Right cardiac atrium (tissue), 5 donors: Measurements from ENCODE around the gene SPRY2. TPM values are rescaled to one million over a fixed set of nuclear protein-coding genes. Genes with fewer than 3 reads are reported as not detected.
"Not testable (repeated sequence)": the region's sequence is repeated elsewhere in the genome, so short reads cannot be mapped to it uniquely, and the experiment has no call there.

Experiments used
- ATAC-seq, 2 donors: fragments of 200-7000 bp; cut with Tn5 transposase; one replicate each; pipeline versions ENCODE4 v1.8.0 to v1.9.1; 2020; ENCODE audit warnings: moderate library complexity in 2 of 2, mild to moderate bottlenecking in 1 of 2
- DNase-seq, 3 donors: peaks; one replicate each; pipeline ENCODE4 v3.0.0-alpha.2; 2020
- H3K27ac ChIP-seq: one replicate; pipeline ENCODE4 v1.5.1; 2013; ENCODE audit warnings: mild to moderate bottlenecking, low read length, control low read depth, moderate library complexity
- H3K27me3 ChIP-seq: one replicate; pipeline ENCODE4 v1.6.1; 2013; ENCODE audit not compliant: control insufficient read depth, insufficient read depth
- H3K4me1 ChIP-seq: one replicate; pipeline ENCODE4 v1.6.1; 2013; ENCODE audit warnings: low read length; ENCODE audit not compliant: control insufficient read depth, insufficient read depth
- H3K4me3 ChIP-seq: one replicate; pipeline ENCODE4 v1.5.1; 2013; ENCODE audit warnings: low read length, control low read depth
- H3K9me3 ChIP-seq: one replicate; pipeline ENCODE4 v1.6.1; 2013; ENCODE audit warnings: low read length; ENCODE audit not compliant: control insufficient read depth
- WGBS: extraction: QIAGEN DNeasy Blood & Tissue Kit; methylation state at CpG from one replicate; pipeline ENCODE4 v1.1.7; 2013; 5-methylcytosine and 5-hydroxymethylcytosine counted together
- intact Hi-C, 4 donors: fragments of 100-400 bp; cut with DNase I; formaldehyde crosslinking; loops; one replicate each; pipeline versions ENCODE4 v1.11.0 to v1.14.0; 2022 to 2023
- polyA plus RNA-seq: library from polyadenylated mRNA; stranded (reverse); fragments of 200-250 nt; gene quantifications from one replicate; pipeline ENCODE4 v1.2.3, GENCODE V29; 2013
- total RNA-seq, 4 donors: library from RNA; stranded (reverse); fragmentation: NEBNext Ultra II Directional; extraction: Animal tissue kit (Norgen Biotek cat#: 25700); gene quantifications; one replicate each; pipeline ENCODE4 v1.2.1, GENCODE V29; 2021
- donor health status: healthy with polysubstance abuse.
- donor health status: DM: no; HTN: yes; CAD: no.
- donor health status: DM: no; HTN: no; CAD: no.
- donor health status: DM: no; HTN: yes; CAD: no; lungs with severe emphysema.
- donor health status: DM: yes; HTN: yes; CAD: no.

The SPRY2 gene
- total and polyA plus RNA-seq, 5 donors, result 23.2 to 37.7 (median 35.2) TPM

DNA sequence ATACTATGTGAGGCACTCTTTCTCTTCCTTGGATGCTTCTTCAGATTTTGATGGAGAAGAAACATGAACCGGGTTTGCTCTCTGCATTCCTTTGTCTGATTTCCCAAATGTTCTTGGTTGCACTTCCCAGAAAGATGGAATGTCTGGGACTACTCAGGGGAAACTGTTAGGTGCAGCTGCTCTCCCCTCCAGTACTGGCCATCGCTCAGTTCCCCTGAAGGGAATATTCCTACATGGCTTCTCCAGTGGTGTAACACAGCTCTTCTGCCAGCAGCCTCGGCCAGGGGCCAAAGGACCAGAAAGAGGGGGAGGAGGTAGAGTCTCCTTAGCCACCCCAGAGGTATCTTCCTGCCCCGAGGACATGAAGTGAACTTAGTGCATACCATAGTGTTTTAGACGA is 33.5 kb upstream of the SPRY2 start:
- intact Hi-C loops, result no loop called here
- peak; percentile 65 to 76 for ATAC-seq
- Histone ChIP-seq H3K4me3 (no peak overlapping the region), H3K27me3 (no peaks in the 10 kb centered on the region), H3K4me1 (no peaks in the 10 kb centered on the region), H3K9me3 (no peaks in the 10 kb centered on the region), H3K27ac (no peak overlapping the region)
- 59% methylated on average over 5 of the region's 5 CpGs for WGBS
- DNase-seq, result peak; percentile 57 to 78 (median 70)

DNA sequence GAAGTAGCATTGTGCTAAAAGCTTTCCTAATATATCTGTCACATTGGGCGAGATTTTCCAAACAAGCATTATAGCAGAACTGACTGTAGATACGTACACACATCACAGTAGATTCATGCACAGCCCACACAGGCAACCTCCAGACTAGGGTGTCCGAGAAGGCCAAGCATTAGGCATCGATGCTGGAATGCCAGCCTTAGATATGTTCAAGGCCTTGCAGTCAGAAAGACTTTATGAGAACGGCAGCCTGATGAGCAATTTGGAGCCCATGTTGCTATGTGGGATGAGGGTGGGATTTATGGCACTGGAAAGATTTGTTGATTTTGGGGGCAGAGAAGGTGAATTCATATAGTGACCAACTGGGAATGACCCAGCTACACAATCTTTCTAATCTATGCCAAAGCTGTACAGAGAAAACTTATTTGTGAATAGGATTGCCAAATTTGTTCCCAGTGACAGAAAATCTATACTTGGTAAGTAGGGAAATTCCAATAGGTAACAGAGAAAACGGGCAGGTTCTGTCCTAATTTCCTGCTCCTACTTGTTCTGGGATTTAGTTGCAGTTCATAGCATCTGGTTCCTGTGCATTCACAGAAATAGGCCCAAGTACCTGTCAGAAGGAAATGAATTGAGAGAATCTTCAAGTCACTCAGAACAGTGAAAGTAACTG is 31.0 kb upstream of the SPRY2 start:
- Histone ChIP-seq H3K4me1 (no peaks in the 10 kb centered on the region), H3K27ac (no peak overlapping the region), H3K27me3 (no peaks in the 10 kb centered on the region), H3K9me3 (no peaks in the 10 kb centered on the region), H3K4me3 (no peak overlapping the region)
- ATAC-seq (no peak), DNase-seq (no peak)
- intact Hi-C loops, result no loop called here
- 92% methylated on average over 6 of the region's 6 CpGs for WGBS

DNA sequence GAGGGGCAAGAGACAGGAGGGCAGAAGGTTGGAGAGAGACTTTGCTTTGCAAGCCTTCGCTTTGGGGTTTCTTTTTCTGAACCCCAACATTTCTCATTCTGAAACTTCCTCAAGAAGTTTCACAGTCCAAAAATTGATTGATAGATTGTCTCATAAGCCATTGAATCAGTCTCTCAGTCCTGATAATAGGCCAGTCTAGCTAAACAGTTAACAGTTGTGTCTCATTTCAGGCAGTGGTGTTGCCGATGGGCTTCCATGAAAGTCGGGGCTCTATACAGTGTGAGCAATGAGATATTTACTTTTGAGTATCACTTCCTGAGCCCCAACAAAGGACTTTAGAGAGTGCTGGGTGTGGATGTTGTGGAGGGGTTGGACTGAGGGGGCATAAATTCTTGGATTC is 26.5 kb upstream of the SPRY2 start:
- H3K27ac ChIP-seq, result no peak overlapping the region
- 89% methylated on average over 3 of the region's 3 CpGs for WGBS
- no peaks in the 10 kb centered on the region for H3K27me3 ChIP-seq
- DNase-seq, result no peak
- intact Hi-C loops, result loop anchor here in 1 of 4 donors (10.0 kb wide), 1 partner anchor 187 kb away; no protein-coding TSS in a partner anchor
- no peaks in the 10 kb centered on the region for H3K9me3 ChIP-seq
- ATAC-seq, result no peak
- no peaks in the 10 kb centered on the region for H3K4me1 ChIP-seq
- H3K4me3 ChIP-seq, result no peak overlapping the region

DNA sequence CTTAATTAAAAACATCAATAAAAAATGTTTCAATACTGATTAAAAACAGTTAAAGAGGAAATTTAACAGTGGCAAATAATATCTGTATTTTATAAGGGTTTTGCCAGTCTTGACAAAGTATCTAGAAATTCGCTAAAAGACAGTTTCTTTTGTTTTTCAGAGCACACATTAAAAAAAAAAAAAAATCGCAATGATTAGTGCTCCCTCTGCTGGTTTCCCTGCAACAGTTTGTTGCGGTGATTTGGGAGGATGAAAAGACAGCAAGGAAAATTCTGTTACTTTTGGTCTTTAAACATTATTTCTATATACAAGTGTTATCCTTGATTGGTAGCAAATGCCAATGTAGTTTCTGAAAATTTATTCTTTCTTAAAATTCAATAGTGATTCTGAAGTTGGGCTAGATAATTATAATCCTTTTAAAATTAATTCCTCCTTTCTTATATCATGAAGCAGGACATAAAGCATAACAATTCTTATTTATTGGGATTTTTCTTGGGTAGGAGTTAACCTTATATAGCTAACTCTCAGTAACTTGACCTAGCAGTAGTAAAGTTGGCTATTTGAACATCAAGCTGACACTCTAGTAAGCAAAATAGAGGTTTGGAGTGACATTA is 23.1 kb upstream of the SPRY2 start:
- ATAC-seq, result no peak
- H3K27me3 ChIP-seq, result no peaks in the 10 kb centered on the region
- intact Hi-C loops, result loop anchor here in 1 of 4 donors (10.0 kb wide), 1 partner anchor 191 kb away; no protein-coding TSS in a partner anchor
- H3K4me1 ChIP-seq, result peaks cover 3% of the 10 kb centered on the region
- no peaks in the 10 kb centered on the region for H3K9me3 ChIP-seq
- 2% methylated on average over 3 of the region's 3 CpGs for WGBS
- no peak overlapping the region for H3K27ac ChIP-seq
- DNase-seq, result no peak
- no peak overlapping the region for H3K4me3 ChIP-seq

DNA sequence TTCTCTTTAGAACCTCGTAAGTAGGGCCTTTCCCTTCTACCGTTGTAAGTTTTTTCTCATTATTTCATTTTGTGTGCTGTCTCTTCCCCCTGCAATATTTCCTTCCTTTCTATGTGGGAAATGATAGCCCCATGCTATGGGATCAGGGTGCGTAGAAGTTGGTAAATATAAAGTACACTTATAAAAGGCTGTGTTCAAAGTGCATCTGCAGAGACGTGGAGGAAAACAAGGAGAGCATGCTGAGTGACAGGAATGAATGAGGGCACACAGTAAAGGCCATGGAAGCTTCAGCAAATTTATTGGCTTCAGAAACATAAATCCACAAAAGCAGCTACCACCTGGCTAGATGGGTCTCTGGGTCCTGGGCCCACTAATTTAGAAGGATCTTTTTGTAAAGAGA is 21.6 kb upstream of the SPRY2 start:
- no peak overlapping the region for H3K27ac ChIP-seq
- no peak for DNase-seq

DNA sequence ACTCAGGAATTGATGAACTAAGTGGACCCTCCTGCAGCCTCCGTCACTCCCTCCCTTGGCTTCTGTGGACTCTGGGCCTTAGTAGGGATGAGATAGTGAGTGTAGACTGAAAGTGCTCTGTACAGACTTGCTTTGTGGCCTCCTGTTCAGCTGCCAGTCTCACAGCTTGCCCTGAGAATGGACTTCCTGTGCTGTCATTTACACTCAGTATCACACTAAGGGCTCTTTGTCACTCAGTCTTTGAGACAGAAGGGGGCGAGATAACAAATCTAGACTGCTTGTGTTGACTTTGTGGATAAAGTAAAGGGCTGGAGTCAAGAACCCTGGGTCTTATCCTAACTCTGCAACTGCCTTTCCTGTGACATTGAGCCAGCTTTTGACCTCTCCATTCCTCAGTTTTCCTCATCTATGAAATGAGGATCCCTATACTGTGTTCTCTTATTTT is 21.0 kb upstream of the SPRY2 start:
- H3K4me1 ChIP-seq, result peaks cover 3% of the 10 kb centered on the region
- H3K27me3 ChIP-seq, result no peaks in the 10 kb centered on the region
- no peak for DNase-seq
- peak; percentile 64 to 83 for ATAC-seq
- no peaks in the 10 kb centered on the region for H3K9me3 ChIP-seq
- intact Hi-C loops, result loop anchor here in 1 of 4 donors (10.0 kb wide), 1 partner anchor 193 kb away; no protein-coding TSS in a partner anchor
- no peak overlapping the region for H3K27ac ChIP-seq
- 69% methylated on average over 2 of the region's 2 CpGs for WGBS
- no peak overlapping the region for H3K4me3 ChIP-seq

More for the DNA sequence above, 21.6 kb upstream of the SPRY2 start:
- 74% methylated on average over 4 of the region's 4 CpGs for WGBS
- H3K4me3 ChIP-seq, result no peak overlapping the region
- no peak for ATAC-seq
- H3K27me3 ChIP-seq, result no peaks in the 10 kb centered on the region
- intact Hi-C loops, result loop anchor here in 1 of 4 donors (10.0 kb wide), 1 partner anchor 192 kb away; no protein-coding TSS in a partner anchor
- peaks cover 3% of the 10 kb centered on the region for H3K4me1 ChIP-seq
- H3K9me3 ChIP-seq, result no peaks in the 10 kb centered on the region

DNA sequence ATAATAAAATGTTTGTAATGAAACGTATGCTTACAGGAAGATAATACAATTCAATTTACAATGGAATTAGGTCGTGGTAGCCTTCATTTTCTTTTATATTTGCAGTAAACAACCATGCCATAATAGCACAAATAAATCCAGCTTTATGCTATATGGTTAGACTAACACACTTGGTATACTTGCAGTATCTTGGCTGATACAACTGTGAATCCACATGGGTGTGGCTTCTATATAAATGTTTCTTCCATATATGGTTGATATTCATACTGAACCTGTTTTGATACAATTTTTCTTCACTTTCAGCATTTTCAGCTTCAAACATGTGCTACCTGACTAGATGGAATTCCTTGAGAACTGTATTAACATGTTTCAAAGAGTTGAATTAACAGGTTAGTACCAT is 20.4 kb upstream of the SPRY2 start:
- peaks cover 3% of the 10 kb centered on the region for H3K4me1 ChIP-seq
- ATAC-seq (no peak), DNase-seq (no peak)
- H3K27ac ChIP-seq, result no peak overlapping the region
- H3K27me3 ChIP-seq, result no peaks in the 10 kb centered on the region
- intact Hi-C loops, result loop anchor here in 1 of 4 donors (10.0 kb wide), 1 partner anchor 194 kb away; no protein-coding TSS in a partner anchor
- no peak overlapping the region for H3K4me3 ChIP-seq
- WGBS, result 86% methylated on average over 2 of the region's 2 CpGs
- no peaks in the 10 kb centered on the region for H3K9me3 ChIP-seq

DNA sequence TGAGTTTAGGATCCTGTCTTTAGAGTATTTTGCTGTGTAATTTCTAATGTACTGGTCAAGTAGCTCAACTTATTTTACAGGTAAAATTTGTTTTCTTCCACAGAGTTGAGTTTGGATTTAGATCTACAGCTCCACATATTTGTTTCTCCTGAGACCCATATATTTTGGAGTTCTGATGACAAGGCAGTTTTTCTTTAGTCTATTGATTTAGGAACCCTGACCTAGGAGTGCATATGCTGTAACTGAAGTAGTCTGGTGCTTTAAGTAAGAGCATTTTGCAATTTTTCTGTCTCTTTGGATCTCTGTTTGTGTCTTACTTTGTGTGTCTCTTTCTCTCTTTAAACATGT is 19.5 kb upstream of the SPRY2 start:
- intact Hi-C loops, result loop anchor here in 1 of 4 donors (10.0 kb wide), 1 partner anchor 194 kb away; no protein-coding TSS in a partner anchor
- H3K9me3 ChIP-seq, result no peaks in the 10 kb centered on the region
- H3K4me3 ChIP-seq, result no peak overlapping the region
- no peaks in the 10 kb centered on the region for H3K27me3 ChIP-seq
- no peak for ATAC-seq
- DNase-seq, result no peak
- no peak overlapping the region for H3K27ac ChIP-seq
- peaks cover 3% of the 10 kb centered on the region for H3K4me1 ChIP-seq

DNA sequence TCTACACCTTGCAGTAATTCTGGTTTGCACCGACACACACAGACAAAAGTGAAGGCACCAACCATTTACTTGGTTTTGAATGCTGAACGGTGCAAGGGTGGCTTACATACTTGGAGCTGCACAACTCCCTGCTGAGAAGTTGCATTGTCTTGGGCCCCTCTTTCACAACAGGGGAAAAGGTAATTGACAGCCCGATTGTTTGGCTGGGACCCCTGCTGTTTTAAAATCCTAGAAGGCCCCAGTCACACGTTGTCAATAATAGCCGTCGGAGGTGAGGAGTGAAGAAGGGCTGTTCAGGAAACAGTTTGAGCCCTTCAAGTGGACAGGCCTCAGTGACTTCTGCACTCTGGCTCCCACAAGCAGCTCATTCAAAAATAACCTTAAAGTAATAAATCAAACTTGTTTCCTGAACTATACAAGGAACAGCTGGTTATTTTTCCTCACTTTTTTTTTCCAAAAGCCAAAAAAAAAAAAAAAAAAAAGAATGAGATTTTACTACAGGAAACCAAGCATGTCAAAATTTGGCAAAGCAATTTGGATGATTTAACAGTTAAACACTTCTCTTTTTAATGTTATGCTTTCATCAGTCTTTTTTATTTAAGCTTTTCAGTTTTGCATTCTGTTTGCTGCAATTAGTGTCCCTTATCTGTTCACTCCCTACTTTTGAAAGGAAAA is 19.0 kb upstream of the SPRY2 start:
- peaks cover 3% of the 10 kb centered on the region for H3K4me1 ChIP-seq
- intact Hi-C loops, result loop anchor here in 1 of 4 donors (10.0 kb wide), 1 partner anchor 195 kb away; no protein-coding TSS in a partner anchor
- H3K27ac ChIP-seq, result no peak overlapping the region
- no peaks in the 10 kb centered on the region for H3K27me3 ChIP-seq
- WGBS, result 23% methylated on average over 6 of the region's 6 CpGs
- ATAC-seq, result peak; percentile 36 to 50
- H3K9me3 ChIP-seq, result no peaks in the 10 kb centered on the region
- no peak for DNase-seq
- no peak overlapping the region for H3K4me3 ChIP-seq

DNA sequence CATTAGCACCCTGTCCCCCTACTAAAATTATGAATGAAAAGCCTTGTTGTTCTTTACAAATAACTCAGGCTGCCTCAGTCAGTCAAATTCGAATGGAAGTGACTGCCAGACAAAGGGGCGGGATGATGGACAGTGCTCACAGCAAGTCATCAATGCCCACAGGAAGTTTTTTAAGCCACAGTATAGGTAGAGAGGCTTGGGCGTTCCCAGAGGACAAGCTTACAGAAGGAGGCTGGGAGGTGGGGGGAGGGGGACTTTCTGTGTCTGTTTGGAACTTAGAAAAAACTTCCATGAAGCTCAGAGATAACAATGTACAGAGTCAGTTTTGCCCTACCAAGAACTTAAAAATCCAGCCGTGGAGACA is 18.5 kb upstream of the SPRY2 start:
- no peaks in the 10 kb centered on the region for H3K9me3 ChIP-seq
- no peak overlapping the region for H3K4me3 ChIP-seq
- intact Hi-C loops, result no loop called here
- ATAC-seq, result peak in 1 of 2 donors; percentile 31
- 69% methylated on average over 4 of the region's 4 CpGs for WGBS
- no peak overlapping the region for H3K27ac ChIP-seq
- DNase-seq, result no peak
- peaks cover 3% of the 10 kb centered on the region for H3K4me1 ChIP-seq
- H3K27me3 ChIP-seq, result no peaks in the 10 kb centered on the region

DNA sequence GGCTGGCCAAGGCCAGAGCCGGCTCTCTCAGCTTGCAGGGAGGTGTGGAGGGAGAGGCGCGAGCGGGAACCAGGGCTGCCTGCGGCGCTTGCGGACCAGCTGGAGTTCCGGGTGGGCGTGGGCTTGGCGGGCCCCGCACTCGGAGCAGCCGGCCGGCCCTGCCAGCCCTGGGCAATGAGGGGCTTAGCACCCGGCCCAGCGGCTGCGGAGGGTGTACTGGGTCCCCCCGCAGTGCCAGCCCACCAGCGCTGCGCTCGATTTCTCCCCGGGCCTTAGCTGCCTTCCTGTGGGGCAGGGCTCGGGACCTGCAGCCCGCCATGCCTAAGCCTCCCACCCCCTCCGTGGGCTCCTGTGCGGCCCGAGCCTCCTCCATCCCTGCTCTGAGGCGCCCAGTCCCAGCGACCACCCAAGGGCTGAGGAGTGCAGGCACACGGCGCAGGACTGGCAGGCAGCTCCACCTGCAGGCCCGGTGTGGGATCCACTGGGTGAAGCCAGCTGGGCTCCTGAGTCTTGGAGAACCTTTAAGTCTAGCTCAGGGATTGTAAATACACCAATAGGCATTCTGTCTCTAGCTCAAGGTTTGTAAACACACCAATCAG is 14.7 kb upstream of the SPRY2 start:
- intact Hi-C loops, H3K4me1 ChIP-seq, ATAC-seq, DNase-seq, H3K27ac ChIP-seq, H3K4me3 ChIP-seq, H3K9me3 ChIP-seq, H3K27me3 ChIP-seq: not testable (repeated sequence)
- WGBS, result 97% methylated on average over 26 of the region's 32 CpGs
